SU-DHL-6 (cell line): ENCODE data around the gene RNF126.

Source experiments
- H2AFZ ChIP-seq: fragments of 200-600 bp; sonication (generic); 2 replicates; pipeline ENCODE4 v1.6.1; 2014; ENCODE audit warnings: low read depth, mild to moderate bottlenecking, moderate library complexity, mixed read lengths, antibody characterized with exemption, low read length; ENCODE audit not compliant: severe bottlenecking
- H3F3A ChIP-seq: fragments of 200-600 bp; shearing (Covaris generic); 2 replicates; pipeline ENCODE4 v1.6.0; 2016; ENCODE audit warnings: antibody characterized with exemption, mild to moderate bottlenecking; ENCODE audit not compliant: insufficient read depth
- H3K27ac ChIP-seq: fragments of 200-600 bp; sonication (generic); 2 replicates; pipeline ENCODE4 v1.5.1; 2016; ENCODE audit warnings: low read depth, mild to moderate bottlenecking, low read length, moderate library complexity, mixed read lengths
- H3K27me3 ChIP-seq: fragments of 200-600 bp; sonication (generic), shearing (Covaris generic); 2 replicates; pipeline ENCODE4 v1.6.0; 2014; ENCODE audit warnings: mild to moderate bottlenecking, low read length
- H3K36me3 ChIP-seq: fragments of 200-600 bp; sonication (generic); 2 replicates; pipeline ENCODE4 v1.6.1; 2014; ENCODE audit warnings: mild to moderate bottlenecking, low read length, mixed read lengths
- H3K4me2 ChIP-seq: fragments of 300-600, 200-600 bp; shearing (Covaris generic), sonication (generic); 2 replicates; pipeline ENCODE4 v1.6.0; 2014; ENCODE audit warnings: low read length, low read depth, mild to moderate bottlenecking; ENCODE audit not compliant: poor library complexity, severe bottlenecking
- H3K4me3 ChIP-seq: fragments of 200-600 bp; sonication (generic); 2 replicates; pipeline ENCODE4 v1.5.1; 2014; ENCODE audit warnings: antibody characterized with exemption, low read length, mild to moderate bottlenecking, mixed read lengths; ENCODE audit not compliant: insufficient read depth, poor library complexity, severe bottlenecking
- H3K79me2 ChIP-seq: fragments of 200-600 bp; sonication (generic); 2 replicates; pipeline ENCODE4 v1.6.1; 2014; ENCODE audit warnings: mild to moderate bottlenecking, low read length, moderate library complexity; ENCODE audit not compliant: insufficient read depth
- H3K9ac ChIP-seq: fragments of 200-600 bp; sonication (generic); 2 replicates; pipeline ENCODE4 v1.7.0; 2014; ENCODE audit warnings: mild to moderate bottlenecking, low read length
- H3K9me2 ChIP-seq: fragments of 200-600 bp; sonication (generic); replicated peaks from 2 replicates; pipeline ENCODE4 v1.6.1; 2014; ENCODE audit warnings: low read length; ENCODE audit not compliant: insufficient read depth
- H3K9me3 ChIP-seq: fragments of 200-600 bp; sonication (generic); 2 replicates; pipeline ENCODE4 v1.6.1; 2014; ENCODE audit warnings: low read length, mixed read lengths; ENCODE audit not compliant: insufficient read depth
- H4K20me1 ChIP-seq: fragments of 200-600 bp; sonication (generic); 2 replicates; pipeline ENCODE4 v1.6.1; 2014; ENCODE audit warnings: low read depth, mild to moderate bottlenecking, antibody characterized with exemption, low read length, moderate library complexity, mixed read lengths
- CTCF ChIP-seq: fragments of 200-600 bp; sonication (generic); IDR thresholded peaks from one replicate; pipeline ENCODE4 v1.5.1; 2017; ENCODE audit warnings: antibody characterized with exemption, mild to moderate bottlenecking, low read length, moderate library complexity; ENCODE audit not compliant: insufficient read depth, poor library complexity, severe bottlenecking
- EZH2phosphoT487 ChIP-seq: fragments of 200-600 bp; sonication (generic), shearing (Covaris generic); conservative IDR thresholded peaks from 2 replicates; pipeline ENCODE4 v1.6.1; 2018; ENCODE audit warnings: mild to moderate bottlenecking, antibody characterized with exemption, low read length, moderate library complexity, mixed read lengths

The RNF126 gene

GRCh38 chr19:640606-641189 lies 22.3 kb downstream of the RNF126 start:
- no peaks in the 10 kb centered on the region for H3K9me2 ChIP-seq
- H3K79me2 ChIP-seq, result no peaks in the 10 kb centered on the region
- H3K9me3 ChIP-seq, result no peaks in the 10 kb centered on the region
- H2AFZ ChIP-seq, result no peak overlapping the region
- H4K20me1 ChIP-seq, result no peaks in the 10 kb centered on the region
- no peak overlapping the region for H3K4me3 ChIP-seq
- no peaks in the 10 kb centered on the region for H3F3A ChIP-seq
- H3K9ac ChIP-seq, result no peak overlapping the region
- no peak overlapping the region for H3K27ac ChIP-seq
- H3K4me2 ChIP-seq, result no peak overlapping the region
- TF ChIP-seq CTCF, result no peak
- TF ChIP-seq EZH2phosphoT487, result no peak
- no peaks in the 10 kb centered on the region for H3K36me3 ChIP-seq
- H3K27me3 ChIP-seq, result no peaks in the 10 kb centered on the region

GRCh38 chr19:640161-640558 lies 22.9 kb downstream of the RNF126 start:
- H3F3A ChIP-seq, result no peaks in the 10 kb centered on the region
- no peaks in the 10 kb centered on the region for H3K36me3 ChIP-seq
- no peaks in the 10 kb centered on the region for H3K9me3 ChIP-seq
- no peak for TF ChIP-seq CTCF
- TF ChIP-seq EZH2phosphoT487, result no peak
- peak overlapping the region; percentile 50 for H3K4me3 ChIP-seq
- no peak overlapping the region for H3K27ac ChIP-seq
- H3K9me2 ChIP-seq, result no peaks in the 10 kb centered on the region
- H3K79me2 ChIP-seq, result no peaks in the 10 kb centered on the region
- peak overlapping the region; percentile 34; the same call in 1 of the 2 replicates for H3K9ac ChIP-seq
- no peaks in the 10 kb centered on the region for H4K20me1 ChIP-seq
- H2AFZ ChIP-seq, result no peak overlapping the region
- H3K4me2 ChIP-seq, result peak overlapping the region; percentile 85
- no peaks in the 10 kb centered on the region for H3K27me3 ChIP-seq

- Histone ChIP-seq H3F3A (no peaks in the 10 kb centered on the region), H3K27ac (no peak within 1 kb of the TSS), H3K4me2 (peak within 1 kb of the TSS; percentile 85), H3K27me3 (no peaks in the 10 kb centered on the region), H3K4me3 (peak within 1 kb of the TSS; percentile 50), H4K20me1 (no peaks in the 10 kb centered on the region), H2AFZ (no peak within 1 kb of the TSS), H3K9me3 (no peaks in the 10 kb centered on the region), H3K36me3 (no peaks in the 10 kb centered on the region), H3K79me2 (no peaks in the 10 kb centered on the region), H3K9me2 (no peaks in the 10 kb centered on the region), H3K9ac (peak within 1 kb of the TSS; percentile 35; the same call in 1 of the 2 replicates)
- TF ChIP-seq EZH2phosphoT487 (no peak), CTCF (no peak)
These were observed 23.5 kb downstream of the RNF126 start, which contains the start of gene FGF22 for GRCh38 chr19:639253-640160. Gene FGF22, plus strand, starts transcription at chr19:639879. Its CDS starts 47 bp downstream, at chr19:639926.
